ENCODE data around the gene GPR101. TPM values are rescaled to one million over a fixed set of nuclear protein-coding genes. Genes with fewer than 3 reads are reported as not detected.

GPR101 gene
- total and polyA plus RNA-seq, 9 of the 15 experiments (the other 6 are each of a cell fraction or from before 2014, with no cell fraction given) = not detected

- peak; percentile 45; the same call in 1 of the 2 replicates for TF ChIP-seq ZBTB2 (IDR thresholded peaks at IDR 0.05)
- no peak for TF ChIP-seq RNF2 (IDR thresholded peaks at IDR 0.05)
- TF ChIP-seq FOXP1 (CRISPR knock-in tag; IDR thresholded peaks at IDR 0.05) = no peak
These were observed 2.1 kb downstream of the GPR101 start (continued) for GRCh38 chrX:137031517-137032340.

GRCh38 chrX:137031039-137031438 is 2.8 kb downstream of the GPR101 start:
- Histone ChIP-seq H3K27me3 (ENCODE audit: control insufficient read depth in 2 of 2, insufficient read depth in 2 of 2, low read length in 2 of 2) (peaks cover 16 to 54% of the 10 kb centered on the region in 2 experiments; a peak in 4 of 5 replicates), H3K9ac (ENCODE audit: insufficient read depth in 1 of 2, low read depth in 2 of 2, low read length in 2 of 2) (no peak overlapping the region), H3K9me1 (ENCODE audit: control insufficient read depth, insufficient read depth, low read length) (no peaks in the 10 kb centered on the region), H3K4me1 (replicated peaks in 1 of 2; ENCODE audit: control insufficient read depth in 2 of 2, insufficient read depth in 2 of 2, low read length in 2 of 2) (peaks cover 0 to 19% of the 10 kb centered on the region in 2 experiments; a peak in 3 of 5 replicates), H3K36me3 (ENCODE audit: control insufficient read depth, insufficient read depth, low read length) (no peaks in the 10 kb centered on the region), H3K4me3 (no peak overlapping the region), H3K27ac (ENCODE audit: extremely low read depth, low read depth, low read length) (no peak overlapping the region), H4K20me1 (replicated peaks; ENCODE audit: control insufficient read depth, insufficient read depth, low read length) (no peaks in the 10 kb centered on the region), H3K9me3 (replicated peaks; ENCODE audit: control insufficient read depth, insufficient read depth, low read depth, low read length) (no peaks in the 10 kb centered on the region), H2AFZ (ENCODE audit: low read depth, low read length) (no peak overlapping the region), H3K4me2 (ENCODE audit: insufficient read depth, low read length) (no peak overlapping the region), H3K79me2 (ENCODE audit: control insufficient read depth, insufficient read depth, low read length) (no peaks in the 10 kb centered on the region)
- BruUV-seq (replicated peaks) = no TSS peak
- WGBS (ENCODE audit: insufficient coverage, low coverage, missing lambda C conversion rate) = 0% methylated on average over 7 of the region's 16 CpGs
- CTCF ChIA-PET (ENCODE audit: low intra/inter-chr PET ratio) = no interaction called here
- no peak for DNase-seq (ENCODE audit: extremely low read depth in 1 of 4, low spot score in 3 of 4)
- no peak for ATAC-seq
- in situ Hi-C loops (cut with MboI) = no loop called here
- no peak for FAIRE-seq
- no peak for TF ChIP-seq GTF2F1 (IDR thresholded peaks at IDR 0.05; ENCODE audit: low read depth, low read length)
- no peak for TF ChIP-seq NFXL1 (CRISPR knock-in tag; IDR thresholded peaks at IDR 0.05)
- no peak for TF ChIP-seq RBFOX2 (IDR thresholded peaks at IDR 0.05; ENCODE audit: low read depth, low read length)
- no peak for TF ChIP-seq PHF20 (IDR thresholded peaks at IDR 0.05; ENCODE audit: partially characterized antibody)
- TF ChIP-seq, protein P1, sequence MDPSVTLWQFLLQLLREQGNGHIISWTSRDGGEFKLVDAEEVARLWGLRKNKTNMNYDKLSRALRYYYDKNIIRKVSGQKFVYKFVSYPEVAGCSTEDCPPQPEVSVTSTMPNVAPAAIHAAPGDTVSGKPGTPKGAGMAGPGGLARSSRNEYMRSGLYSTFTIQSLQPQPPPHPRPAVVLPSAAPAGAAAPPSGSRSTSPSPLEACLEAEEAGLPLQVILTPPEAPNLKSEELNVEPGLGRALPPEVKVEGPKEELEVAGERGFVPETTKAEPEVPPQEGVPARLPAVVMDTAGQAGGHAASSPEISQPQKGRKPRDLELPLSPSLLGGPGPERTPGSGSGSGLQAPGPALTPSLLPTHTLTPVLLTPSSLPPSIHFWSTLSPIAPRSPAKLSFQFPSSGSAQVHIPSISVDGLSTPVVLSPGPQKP (CRISPR knock-in tag; IDR thresholded peaks at IDR 0.05) = no peak
- no peak for TF ChIP-seq MTA3 (IDR thresholded peaks at IDR 0.05; ENCODE audit: borderline replicate concordance)
- POLR2A ChIA-PET = no interaction called here
- intact Hi-C loops (cut with micrococcal nuclease) = no loop called here
